ENCODE measurements around the gene ZFP2.
"Not testable (repeated sequence)": the region's sequence is repeated elsewhere in the genome, so short reads cannot be mapped to it uniquely, and the experiment has no call there.

ZFP2 gene

DNA sequence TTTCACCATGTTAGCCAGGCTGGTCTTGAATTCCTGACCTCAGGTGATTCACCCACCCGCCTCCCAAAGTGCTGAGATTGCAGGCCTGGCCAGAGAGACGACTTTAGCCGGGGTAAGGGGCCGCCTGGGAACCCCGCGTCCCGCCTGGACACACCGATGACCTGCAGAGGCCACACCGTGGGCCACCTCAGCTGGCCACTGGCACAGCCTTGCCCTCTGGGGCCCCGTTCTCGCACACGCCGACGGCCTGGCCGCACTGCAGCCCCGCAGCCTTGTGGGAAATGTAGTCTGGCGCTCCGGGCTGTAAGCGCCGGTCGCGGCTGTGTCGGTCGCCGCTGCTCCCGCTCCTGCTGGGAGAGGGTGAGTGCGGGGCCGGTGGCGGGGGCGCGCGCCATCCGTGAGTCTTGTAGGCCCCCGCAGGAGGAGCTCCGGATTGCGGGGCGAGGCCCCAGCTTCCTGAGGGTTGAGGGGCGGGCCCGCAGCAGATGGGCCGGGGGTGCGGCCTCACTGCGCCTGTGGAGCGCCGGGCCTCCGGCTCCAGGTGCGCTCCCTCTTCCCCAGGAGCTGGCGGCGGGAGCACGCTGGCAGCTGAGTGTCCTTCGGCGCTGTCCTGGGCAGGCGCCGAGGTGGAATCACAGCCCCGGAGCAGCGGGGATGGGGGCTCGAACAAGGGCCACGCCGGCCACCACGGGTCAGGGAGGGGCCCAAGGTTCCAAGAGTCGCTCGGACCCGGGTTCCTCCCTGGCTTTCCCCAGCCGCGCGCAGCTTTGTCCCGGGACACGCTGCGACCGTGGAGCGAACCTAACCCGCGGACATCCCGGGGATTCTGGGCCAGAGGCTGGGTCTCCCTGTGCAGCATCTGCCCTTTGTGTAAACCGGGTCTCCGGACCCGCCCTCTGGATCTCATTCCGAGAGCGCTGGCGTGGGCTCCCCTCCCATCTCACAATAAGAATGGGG lies at the start of gene ZFP2:
Gene ZFP2, plus strand, starts transcription at position 299 of the 957 bp plus-strand sequence. CDS start 35,401 bp downstream, outside the sequence.
- peak in 1 of 2 experiments; percentile 18 for DNase-seq

DNA sequence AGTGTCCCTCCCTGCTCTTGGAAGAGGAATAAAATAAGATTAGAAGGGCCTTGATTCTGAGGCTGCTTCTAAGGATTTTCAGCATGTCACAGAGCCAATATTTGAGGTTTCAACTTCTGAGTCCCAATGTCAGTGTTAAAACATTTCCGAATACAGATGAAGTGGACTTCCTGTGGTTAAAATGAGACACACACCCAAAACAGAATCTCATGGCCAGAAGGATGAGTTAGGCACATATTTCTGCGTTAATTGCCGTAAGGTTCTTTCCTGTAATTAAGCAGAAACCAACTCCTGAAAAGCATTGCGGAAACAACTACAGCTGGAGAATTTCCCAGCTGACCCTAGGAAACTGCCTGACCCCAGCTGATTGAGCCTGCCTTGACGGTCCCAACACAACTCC lies 46.4 kb upstream of the ZFP2 start:
- no peak for DNase-seq

DNA sequence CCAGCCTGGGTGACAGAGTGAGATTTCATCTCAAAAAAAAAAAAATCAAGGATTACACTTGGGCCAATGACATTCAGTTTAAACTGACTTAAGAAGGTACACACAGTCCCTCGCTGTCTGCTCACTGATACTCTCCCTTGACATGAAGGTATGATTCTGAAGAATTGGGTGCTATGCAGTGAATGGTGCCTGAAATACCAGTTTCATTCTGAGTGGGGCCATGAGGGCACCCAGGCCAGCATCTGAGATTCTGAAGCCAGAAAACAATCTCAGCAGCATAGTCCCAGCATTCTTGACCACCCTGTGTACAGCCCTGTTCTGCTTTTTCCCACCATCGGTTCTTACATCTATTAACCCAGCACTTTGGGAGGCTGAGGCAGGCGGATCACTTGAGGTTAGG lies 43.8 kb upstream of the ZFP2 start:
- DNase-seq = no peak

DNA sequence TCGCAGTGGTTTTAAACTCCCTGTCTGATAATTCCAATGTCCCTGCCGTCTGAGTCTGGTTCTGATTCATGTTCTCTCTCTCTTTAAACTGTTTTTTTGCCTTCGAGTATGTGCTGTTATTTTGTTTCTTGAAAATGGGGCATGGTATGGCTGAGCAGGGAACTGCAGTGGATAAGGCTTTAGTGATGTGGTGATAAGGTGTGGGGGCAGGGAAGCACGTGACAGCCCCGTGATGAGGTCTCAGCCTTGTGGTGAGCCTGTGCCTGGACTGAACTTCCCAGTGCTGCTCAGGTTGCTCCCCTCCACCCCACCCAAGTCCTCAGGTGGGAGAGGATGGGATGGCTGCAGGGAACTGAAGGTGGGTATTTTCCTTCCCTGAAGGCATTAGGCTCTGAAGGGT lies 41.4 kb upstream of the ZFP2 start:
- no peak for DNase-seq

DNA sequence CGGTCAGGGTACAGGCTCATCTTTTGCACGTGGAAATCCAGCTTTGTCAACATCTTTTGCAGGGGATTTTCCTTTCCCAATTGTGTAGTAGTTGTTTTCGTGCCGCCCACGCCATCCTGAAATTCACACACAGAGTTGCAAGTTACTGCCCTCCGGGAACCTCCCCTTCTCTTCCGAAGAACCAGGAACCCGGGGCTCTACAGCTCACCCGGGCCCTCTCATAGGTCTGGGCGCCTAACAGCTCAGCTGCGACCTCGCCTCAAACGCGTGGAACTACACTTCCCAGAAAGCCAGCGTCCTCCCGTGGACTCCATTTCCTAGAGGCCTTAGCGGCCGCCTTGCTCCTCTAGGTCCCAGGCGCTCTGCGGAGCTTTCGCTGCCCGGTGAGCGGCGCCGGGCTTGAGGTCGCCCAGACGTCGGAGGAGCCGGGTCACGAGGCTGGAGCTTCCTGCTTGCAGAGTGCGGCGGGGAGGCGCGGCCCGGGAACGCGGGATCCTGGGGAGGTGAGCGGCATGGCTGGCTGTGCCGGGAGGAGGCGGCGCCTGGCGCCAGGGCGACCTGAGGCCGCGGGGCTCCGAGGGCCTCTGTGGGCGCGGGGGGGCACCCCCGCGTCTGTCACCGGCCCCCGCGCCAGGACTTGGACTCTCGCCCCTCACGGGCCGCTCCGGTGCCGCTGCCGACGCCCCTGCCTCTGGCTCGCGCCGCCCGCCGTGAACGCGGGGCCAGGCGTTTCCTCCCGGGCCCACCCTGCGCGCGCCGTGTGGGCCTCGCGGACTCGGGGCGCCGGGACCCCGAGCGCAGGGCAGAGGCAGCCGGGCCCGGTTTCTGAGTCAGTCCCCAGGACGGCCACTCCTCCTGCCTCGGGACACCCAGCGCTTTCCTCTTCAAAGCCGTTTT lies 35.8 kb upstream of the ZFP2 start, which contains the start of gene ZNF354B:
Gene ZNF354B, plus strand, starts transcription at position 329 of the 897 bp plus-strand sequence. CDS start 1,095 bp downstream, outside the sequence.
- peak; percentile 79 to 81 for DNase-seq

DNA sequence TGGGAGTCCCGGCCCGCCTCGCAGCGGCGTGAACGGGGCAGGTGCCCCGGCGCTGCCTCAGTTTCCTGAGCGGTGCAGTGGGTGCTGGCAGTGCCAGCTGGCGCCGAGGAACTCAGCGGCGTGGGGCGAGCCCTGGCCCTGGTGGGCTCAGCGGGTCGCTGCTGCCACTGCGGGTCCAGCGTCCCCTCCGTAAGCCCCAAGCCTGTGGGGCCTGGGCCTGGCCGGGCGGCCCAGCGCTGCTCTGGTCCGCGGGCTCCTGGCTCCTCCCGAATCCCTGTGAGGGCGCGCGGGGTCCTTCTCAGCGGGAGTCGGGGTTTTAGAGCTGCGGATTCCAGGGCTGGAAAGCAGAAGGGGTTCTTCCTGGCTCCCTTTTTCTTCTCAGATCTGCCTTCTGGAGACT lies 35.1 kb upstream of the ZFP2 start:
- DNase-seq = not testable (repeated sequence)

DNA sequence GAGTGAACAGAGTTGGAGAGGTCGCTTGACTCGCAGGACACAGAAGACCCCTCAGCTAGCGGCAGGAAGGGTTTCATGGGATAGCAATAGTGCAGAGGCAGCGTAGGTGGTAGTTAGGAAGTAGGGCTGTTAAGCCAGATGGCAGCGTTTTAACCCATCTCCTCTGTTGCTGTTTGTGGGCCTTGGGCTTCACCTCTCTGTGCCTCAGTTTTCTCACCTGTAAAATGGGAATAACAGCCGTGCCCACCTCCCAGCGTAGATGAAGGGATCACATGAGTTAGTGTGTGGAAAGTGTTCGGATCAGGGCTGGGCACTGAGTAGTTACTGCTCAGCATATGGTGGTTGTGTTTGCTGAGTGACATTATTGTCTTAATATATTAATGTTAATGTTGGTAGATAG lies 34.1 kb upstream of the ZFP2 start:
- DNase-seq = no peak

DNA sequence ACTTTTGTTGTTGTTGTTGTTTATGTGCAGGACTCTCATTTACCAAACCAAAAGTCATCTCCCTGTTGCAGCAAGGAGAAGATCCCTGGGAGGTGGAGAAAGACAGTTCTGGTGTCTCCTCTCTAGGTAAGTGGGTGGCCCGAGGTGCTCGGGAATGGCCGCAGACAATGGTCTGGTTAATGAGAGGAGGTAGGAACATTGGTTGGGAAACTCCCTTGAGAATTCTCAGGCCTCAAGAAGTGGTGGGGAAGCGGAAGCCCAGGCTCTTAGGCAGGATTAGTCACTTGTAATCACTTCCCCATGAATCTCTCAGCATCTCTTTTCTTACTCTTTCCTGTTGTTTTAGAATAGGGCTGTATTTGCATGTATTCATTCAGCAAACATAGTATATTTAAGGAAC lies 28.8 kb upstream of the ZFP2 start:
- no peak for DNase-seq

DNA sequence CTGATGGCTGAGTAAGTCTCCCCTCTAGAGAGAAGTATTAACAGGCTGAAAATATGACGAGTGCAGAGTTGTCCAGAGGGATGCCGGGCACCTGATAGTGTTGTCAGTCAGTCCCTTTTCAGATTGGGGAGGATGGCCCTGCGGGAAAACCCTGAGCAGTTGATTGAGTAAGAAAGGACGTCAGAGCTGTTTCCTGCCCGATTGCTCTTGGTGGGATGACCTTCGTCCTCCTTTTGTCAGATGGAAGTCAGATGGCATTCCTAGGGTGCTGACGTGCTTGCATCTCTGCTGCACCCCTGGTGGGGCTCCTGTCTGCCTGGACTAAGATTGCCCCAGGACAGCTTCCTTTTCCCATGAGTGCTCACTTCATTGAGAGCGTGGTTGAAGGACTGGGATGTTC lies 26.1 kb upstream of the ZFP2 start:
- no peak for DNase-seq

DNA sequence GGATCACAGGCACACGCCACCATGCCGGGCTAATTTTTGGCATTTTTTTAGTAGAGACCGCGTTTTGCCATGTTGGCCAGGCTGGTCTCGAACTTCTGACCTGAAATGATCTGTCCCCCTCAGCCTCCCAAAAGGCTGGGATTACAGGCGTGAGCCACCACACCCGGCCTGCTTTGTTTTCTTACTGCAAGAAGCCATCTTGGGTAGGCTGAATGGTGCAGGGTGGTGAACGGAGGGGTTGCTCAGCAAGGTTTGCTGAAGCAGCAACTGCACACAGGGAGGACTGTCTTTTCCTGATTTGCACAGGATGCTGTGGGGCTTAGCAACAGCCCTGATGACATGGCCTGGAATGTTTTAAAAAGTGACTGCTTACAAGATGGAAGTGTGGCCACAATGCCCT lies 25.3 kb upstream of the ZFP2 start:
- DNase-seq = no peak

DNA sequence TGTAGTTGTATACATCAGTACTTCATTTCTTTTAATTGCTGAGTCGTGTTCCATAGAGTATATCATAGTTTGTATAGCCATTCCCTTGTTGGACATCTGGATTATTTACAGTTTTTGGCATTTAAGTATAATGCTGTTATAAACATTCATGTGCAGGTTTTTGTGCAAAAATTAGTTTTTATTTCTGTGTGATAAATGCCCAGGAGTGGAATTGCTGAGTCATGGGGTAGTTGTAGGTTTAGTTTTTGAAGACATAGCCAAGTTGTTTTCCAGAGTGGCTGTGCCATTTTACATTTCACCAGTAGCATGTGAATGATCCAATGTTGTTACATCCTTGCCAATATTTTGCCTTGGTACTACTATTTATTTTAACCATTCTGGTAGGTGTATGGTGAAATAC lies 23.4 kb upstream of the ZFP2 start:
- DNase-seq = no peak

DNA sequence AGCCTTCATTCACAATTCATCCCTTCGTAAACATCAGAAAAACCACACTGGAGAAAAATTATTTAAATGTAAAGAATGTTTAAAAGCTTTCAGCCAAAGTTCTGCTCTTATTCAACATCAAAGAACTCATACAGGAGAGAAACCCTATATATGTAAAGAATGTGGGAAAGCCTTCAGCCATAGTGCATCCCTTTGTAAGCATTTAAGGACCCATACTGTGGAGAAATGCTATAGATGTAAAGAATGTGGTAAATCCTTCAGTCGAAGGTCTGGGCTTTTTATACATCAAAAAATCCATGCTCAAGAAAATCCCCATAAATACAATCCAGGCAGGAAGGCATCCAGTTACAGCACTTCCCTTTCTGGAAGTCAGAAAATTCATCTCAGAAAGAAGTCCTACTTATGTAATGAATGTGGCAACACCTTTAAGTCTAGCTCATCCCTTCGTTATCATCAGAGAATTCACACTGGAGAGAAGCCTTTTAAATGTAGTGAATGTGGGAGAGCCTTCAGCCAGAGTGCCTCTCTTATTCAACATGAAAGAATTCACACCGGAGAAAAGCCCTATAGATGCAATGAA lies 12.5 kb upstream of the ZFP2 start:
- DNase-seq = not testable (repeated sequence)

DNA sequence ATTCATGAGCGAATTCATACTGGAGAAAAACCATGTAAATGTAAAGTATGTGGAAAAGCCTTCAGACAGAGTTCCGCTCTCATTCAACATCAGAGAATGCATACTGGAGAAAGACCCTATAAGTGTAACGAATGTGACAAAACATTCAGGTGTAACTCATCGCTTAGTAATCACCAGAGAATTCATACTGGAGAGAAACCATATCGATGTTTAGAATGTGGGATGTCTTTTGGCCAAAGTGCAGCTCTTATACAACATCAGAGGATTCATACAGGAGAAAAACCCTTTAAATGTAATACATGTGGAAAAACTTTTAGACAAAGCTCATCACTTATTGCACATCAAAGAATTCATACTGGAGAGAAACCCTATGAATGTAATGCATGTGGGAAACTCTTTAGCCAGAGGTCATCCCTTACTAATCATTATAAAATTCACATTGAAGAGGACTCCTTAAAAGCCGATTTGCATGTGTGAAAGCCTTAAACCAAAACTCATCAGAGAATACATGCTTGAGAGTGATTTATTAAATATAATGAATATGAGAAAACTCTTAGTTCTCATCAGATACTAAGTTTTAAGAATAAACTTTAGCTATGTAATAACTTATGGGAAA lies 11.8 kb upstream of the ZFP2 start:
- no peak for DNase-seq

DNA sequence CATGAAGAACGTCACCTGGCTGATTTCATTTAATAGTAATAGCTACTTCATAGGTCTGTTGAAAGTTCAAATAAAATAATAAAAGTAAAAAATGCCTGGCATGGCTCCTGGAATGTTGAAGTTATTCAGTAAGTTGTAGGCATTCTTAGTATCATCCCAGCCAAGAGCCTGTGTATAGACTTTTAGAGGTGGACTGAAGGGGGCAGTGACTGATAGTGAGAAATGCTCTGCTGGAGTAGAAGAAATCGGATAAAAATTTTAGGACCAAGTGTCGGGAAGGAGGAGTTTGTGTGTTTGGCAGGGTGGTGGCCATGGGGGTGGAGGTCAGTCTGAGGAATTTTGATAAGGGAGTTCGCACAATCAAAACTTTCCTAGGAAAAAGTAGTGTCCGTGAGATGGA lies 3.6 kb downstream of the ZFP2 start:
- no peak for DNase-seq

DNA sequence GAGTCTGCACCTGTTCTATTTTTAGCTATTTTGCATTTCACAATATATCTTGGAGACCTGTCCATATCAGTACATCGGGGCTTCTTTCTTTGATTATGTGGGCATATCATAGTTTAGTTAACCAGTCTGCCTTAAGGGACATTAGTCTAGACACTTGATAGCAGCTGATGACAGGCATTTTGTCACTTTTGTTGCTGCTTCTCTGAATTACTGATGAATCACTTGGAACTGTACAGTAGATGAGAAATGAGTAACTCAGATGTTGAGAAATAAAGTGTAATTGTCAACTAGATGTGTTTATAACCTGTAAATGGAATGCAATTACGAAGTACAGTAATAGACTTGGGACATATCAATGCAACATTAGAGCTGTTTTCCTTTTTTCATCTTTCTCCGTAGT lies 7.1 kb downstream of the ZFP2 start:
- no peak for DNase-seq

DNA sequence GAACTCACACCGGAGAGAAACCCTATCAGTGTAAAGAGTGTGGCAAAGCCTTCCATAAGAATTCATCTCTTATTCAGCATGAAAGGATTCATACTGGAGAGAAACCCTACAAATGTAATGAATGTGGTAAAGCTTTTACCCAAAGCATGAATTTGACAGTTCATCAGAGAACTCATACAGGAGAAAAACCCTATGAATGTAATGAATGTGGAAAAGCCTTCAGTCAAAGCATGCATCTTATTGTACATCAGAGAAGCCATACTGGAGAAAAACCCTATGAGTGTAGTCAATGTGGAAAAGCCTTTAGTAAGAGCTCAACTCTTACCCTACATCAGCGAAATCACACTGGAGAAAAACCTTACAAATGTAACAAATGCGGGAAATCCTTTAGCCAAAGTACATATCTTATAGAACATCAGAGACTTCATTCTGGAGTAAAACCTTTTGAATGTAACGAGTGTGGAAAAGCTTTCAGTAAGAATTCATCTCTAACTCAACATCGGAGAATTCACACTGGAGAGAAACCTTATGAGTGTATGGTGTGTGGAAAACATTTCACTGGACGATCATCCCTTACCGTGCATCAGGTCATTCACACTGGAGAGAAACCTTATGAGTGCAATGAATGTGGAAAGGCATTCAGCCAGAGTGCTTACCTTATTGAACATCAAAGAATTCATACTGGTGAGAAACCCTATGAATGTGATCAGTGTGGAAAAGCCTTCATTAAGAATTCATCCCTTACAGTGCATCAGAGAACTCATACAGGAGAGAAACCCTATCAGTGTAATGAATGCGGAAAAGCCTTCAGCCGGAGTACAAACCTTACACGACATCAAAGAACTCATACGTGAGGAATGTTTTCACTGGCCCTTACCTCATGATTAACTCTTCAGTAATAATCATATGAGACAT lies 36.4 kb downstream of the ZFP2 start:
- no peak for DNase-seq

DNA sequence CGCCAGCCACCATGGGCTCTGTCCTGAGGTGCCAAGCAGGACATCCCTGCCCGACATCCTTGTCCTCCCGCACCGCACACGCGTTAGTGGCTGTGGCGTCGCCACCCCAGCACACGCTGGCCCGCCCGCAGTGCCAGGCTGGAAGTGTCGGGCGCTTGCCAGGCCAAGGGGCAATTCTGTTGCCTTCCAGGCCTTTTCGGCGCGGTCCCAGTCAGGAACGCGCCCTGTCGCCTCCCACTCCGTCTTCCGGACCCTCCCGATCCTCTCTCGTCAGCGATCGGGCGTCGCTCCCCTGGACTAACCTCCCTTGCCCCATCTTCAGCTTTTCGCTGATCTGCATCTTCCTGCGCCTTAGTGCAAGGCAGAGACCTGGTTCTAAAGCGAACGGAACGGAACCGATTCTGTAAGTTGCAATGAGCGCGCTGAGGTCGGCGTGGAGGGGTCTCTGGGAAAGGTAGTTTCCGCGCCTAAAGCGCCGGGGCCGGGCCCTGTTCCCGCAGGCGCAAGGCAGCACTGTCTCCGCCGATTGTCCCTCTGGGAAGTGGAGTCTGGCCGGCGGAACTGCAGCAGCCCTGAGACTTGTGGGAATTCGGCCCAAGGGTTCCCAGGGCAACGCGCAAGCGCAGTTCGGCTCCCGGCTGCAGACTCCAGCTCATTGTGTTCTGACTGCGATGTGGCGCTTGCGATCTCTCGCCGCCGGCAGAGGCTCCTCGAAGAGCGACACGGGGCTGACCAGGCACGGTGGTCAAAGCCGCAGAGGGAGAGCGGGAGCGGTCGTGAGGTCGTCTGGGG lies 45.1 kb downstream of the ZFP2 start, which contains the start of gene ZNF454:
Gene ZNF454, plus strand, starts transcription at position 630 of the 792 bp plus-strand sequence. CDS start 1,594 bp downstream, outside the sequence.
- DNase-seq = no peak

DNA sequence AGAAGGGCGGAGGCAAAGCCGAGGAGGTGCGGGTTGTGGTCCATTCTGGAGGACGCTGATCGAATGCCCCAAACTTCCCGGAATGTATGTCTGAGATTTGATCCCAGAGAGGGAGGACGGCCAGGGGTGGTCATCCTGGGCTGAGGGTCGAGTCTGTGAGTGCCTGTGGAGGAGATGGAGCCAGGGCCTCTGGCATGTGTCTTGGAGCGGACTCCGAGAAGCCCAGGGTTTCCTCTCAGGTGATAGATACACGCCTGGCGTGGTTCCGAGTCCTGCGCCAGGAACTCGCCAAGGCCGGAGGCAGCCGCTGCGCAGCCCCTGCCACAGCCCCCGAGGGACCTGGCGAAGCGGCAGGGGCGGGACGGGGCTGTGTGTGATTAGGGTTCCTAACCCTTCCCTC lies 45.6 kb downstream of the ZFP2 start:
- no peak for DNase-seq

DNA sequence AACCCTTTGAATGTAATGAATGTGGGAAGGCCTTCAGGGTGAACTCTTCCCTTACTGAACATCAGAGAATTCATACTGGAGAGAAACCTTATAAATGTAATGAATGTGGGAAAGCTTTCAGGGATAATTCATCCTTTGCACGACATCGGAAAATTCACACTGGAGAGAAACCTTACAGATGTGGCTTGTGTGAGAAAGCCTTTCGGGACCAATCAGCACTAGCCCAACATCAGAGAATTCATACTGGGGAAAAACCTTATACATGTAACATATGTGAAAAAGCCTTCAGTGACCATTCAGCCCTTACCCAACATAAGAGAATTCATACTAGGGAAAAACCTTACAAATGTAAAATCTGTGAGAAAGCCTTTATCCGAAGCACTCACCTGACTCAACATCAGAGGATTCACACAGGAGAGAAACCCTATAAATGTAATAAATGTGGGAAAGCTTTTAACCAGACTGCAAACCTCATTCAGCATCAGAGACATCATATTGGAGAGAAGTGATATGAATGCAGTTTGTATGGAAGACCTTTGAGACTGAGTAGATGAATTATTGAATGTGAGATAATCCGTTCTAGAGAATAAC lies 69.8 kb downstream of the ZFP2 start:
- DNase-seq = no peak

DNA sequence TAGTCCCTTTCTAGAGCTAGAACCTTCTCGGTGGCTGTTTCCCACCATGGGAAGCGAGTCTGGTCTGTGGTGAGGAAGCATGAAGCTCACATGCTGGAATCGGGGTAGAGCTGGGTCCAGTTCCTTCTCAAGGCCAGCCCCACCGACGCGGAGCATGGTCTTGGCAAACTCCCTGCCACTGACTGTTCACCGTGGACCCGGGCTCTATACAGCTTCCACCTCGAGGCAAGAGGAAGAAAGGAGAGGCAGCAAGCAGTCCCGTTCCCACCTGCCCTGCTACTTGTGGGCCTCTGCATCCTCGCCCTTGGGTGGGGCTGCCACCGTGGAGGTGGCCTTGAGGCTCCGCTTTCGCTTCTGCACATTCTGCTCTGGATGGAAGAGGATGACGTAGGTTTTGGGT lies 85.7 kb downstream of the ZFP2 start:
- DNase-seq = no peak

All from activated CD4-positive, alpha-beta T cell treated with anti-CD3 and anti-CD28 coated beads, Interleukin-2, amount 50 U/mL, for 4 hours (primary cell).